Spleen (tissue), 11 donors: Measurements from ENCODE around the gene OLFM4. TPM values are rescaled to one million over a fixed set of nuclear protein-coding genes. Genes with fewer than 3 reads are reported as not detected.

Source experiments
- DNase-seq: peaks from one replicate; pipeline ENCODE4 v3.0.0-alpha.2; 2020
- H3K27ac ChIP-seq, 8 donors: fragments of 200-600 bp; sonication (generic) in 7 of 8; 1 replicate in 4 of 8; 2 replicates in 4 of 8; pipeline versions ENCODE4 v1.5.0 to v1.8.0; 2016 to 2021; ENCODE audit warnings: inconsistent platforms in 4 of 8, mild to moderate bottlenecking in 4 of 8, moderate library complexity in 1 of 8
- H3K27me3 ChIP-seq, 7 donors: fragments of 200-600 bp; sonication (generic) in 6 of 7; replicated peaks in 1 of 7; 1 replicate in 4 of 7; 2 replicates in 3 of 7; pipeline versions ENCODE4 v1.5.0 to v1.8.0; 2016 to 2021; ENCODE audit warnings: inconsistent platforms in 3 of 7, mild to moderate bottlenecking in 1 of 7
- H3K36me3 ChIP-seq, 6 donors: fragments of 200-600 bp; sonication (generic) in 5 of 6; 1 replicate in 4 of 6; 2 replicates in 2 of 6; pipeline versions ENCODE4 v1.5.0 to v1.8.0; 2016 to 2021; ENCODE audit warnings: inconsistent platforms in 2 of 6
- H3K4me1 ChIP-seq, 6 donors: fragments of 200-600 bp; sonication (generic) in 5 of 6; 1 replicate in 3 of 6; 2 replicates in 3 of 6; pipeline versions ENCODE4 v1.5.0 to v1.8.0; 2016 to 2021; ENCODE audit warnings: inconsistent platforms in 3 of 6
- H3K4me3 ChIP-seq, 8 donors: fragments of 200-600 bp; sonication (generic) in 7 of 8; 1 replicate in 4 of 8; 2 replicates in 4 of 8; pipeline versions ENCODE4 v1.5.0 to v1.8.0; 2016 to 2021; ENCODE audit warnings: inconsistent platforms in 4 of 8, mild to moderate bottlenecking in 4 of 8, moderate library complexity in 2 of 8
- H3K9me3 ChIP-seq, 8 donors: fragments of 200-600 bp; sonication (generic) in 7 of 8; 1 replicate in 4 of 8; 2 replicates in 4 of 8; pipeline versions ENCODE4 v1.5.0 to v1.8.0; 2016 to 2021; ENCODE audit warnings: inconsistent platforms in 4 of 8
- CTCF ChIP-seq, 11 experiments: fragments of 200-600 bp in 7 of 11; fragments of 450-650 bp in 4 of 11; sonication (generic) in 4 of 11; IDR thresholded peaks in 8 of 11; conservative IDR thresholded peaks in 3 of 11; 1 replicate in 7 of 11; 2 replicates in 4 of 11; pipeline versions ENCODE4 v1.4.0 to v1.8.0; 2016 to 2021; ENCODE audit warnings: antibody characterized with exemption in 11 of 11, inconsistent platforms in 4 of 11, mild to moderate bottlenecking in 1 of 11
- POLR2A ChIP-seq, 3 donors: fragments of 450-650 bp; IDR thresholded peaks; one replicate each; pipeline ENCODE4 v1.5.1; 2017; ENCODE audit warnings: antibody characterized with exemption in 3 of 3, mild to moderate bottlenecking in 1 of 3
- POLR2AphosphoS5 ChIP-seq, 3 donors: sonication (generic); formaldehyde crosslinking; IDR thresholded peaks; one replicate each; pipeline ENCODE4 v1.5.1; 2017; ENCODE audit warnings: antibody characterized with exemption in 3 of 3
- WGBS, 5 donors: extraction: QIAGEN DNeasy Blood & Tissue Kit in 3 of 5; methylation state at CpG; one replicate each; pipeline versions ENCODE4 v1.1.5 to v1.1.7; 2013 to 2018; 5-methylcytosine and 5-hydroxymethylcytosine counted together
- intact Hi-C: fragments of 100-400 bp; cut with DNase I; formaldehyde crosslinking; loops from one replicate; pipeline ENCODE4 v1.15.0; 2023; ENCODE audit warnings: low total_unique reads
- polyA plus RNA-seq, 3 donors: library from polyadenylated mRNA; stranded (reverse); fragments of 200-250 nt; gene quantifications; one replicate each; pipeline ENCODE4 v1.2.1, GENCODE V29; 2013
- total RNA-seq, 7 donors: library from RNA; depleted of rRNA in 3 of 7; stranded (reverse); fragments of >200 nt in 3 of 7; fragmentation: NEBNext Ultra II Directional in 4 of 7; extraction: Animal tissue kit (Norgen Biotek cat#: 25700) in 4 of 7; gene quantifications; one replicate each; pipeline versions ENCODE4 v1.1.0 to v1.2.1, GENCODE V29; 2016 to 2021
- donor health status: healthy with polysubstance abuse.
- donor health status: DM: no; HTN: no; CAD: no; lungs with moderate emphysema.
- donor health status: DM: no; HTN: no; CAD: no.
- donor health status: Bipolar disorder and iron deficiency.
- donor health status: healthy.
- donor health status: DM: no; HTN: no; CAD: no.
- donor health status: DM: yes; HTN: yes; CAD: no.

OLFM4 gene
- total and polyA plus RNA-seq, 10 donors: 0.78 to 82.5 (median 3.9) TPM

- H3K27ac ChIP-seq: no peak overlapping the region
- intact Hi-C loops: no loop called here
- H3K27me3 ChIP-seq: no peaks in the 10 kb centered on the region
- 45 to 89% (median 83%) methylated on average over 3 of the region's 3 CpGs for WGBS, 5 donors
- DNase-seq: no peak
- no peaks in the 10 kb centered on the region for H3K36me3 ChIP-seq
- H3K9me3 ChIP-seq: peaks cover 0 to 4% (median 0%) of the 10 kb centered on the region in 8 donors
- TF ChIP-seq POLR2AphosphoS5 (IDR thresholded peaks at IDR 0.05): no peak
- no peak for TF ChIP-seq POLR2A (IDR thresholded peaks at IDR 0.05)
- TF ChIP-seq CTCF (IDR thresholded peaks at IDR 0.05 in 8 of 11, conservative IDR thresholded peaks at IDR 0.05 in 3 of 11): no peak
- H3K4me1 ChIP-seq: no peaks in the 10 kb centered on the region
- H3K4me3 ChIP-seq: no peak overlapping the region
Measured at GRCh38 chr13:53088871-53089270, 60.3 kb downstream of the OLFM4 start.

GRCh38 chr13:53089951-53090350 lies 61.3 kb downstream of the OLFM4 start:
- Histone ChIP-seq H3K4me3 (no peak overlapping the region), H3K9me3 (peaks cover 0 to 4% (median 0%) of the 10 kb centered on the region in 8 donors), H3K4me1 (no peaks in the 10 kb centered on the region), H3K27ac (no peak overlapping the region), H3K27me3 (no peaks in the 10 kb centered on the region), H3K36me3 (no peaks in the 10 kb centered on the region)
- WGBS, 5 donors: 73 to 79% (median 76%) methylated on average over 1 of the region's 1 CpG
- no peak for TF ChIP-seq POLR2AphosphoS5 (IDR thresholded peaks at IDR 0.05)
- TF ChIP-seq POLR2A (IDR thresholded peaks at IDR 0.05): no peak
- no peak for TF ChIP-seq CTCF (IDR thresholded peaks at IDR 0.05 in 8 of 11, conservative IDR thresholded peaks at IDR 0.05 in 3 of 11)
- intact Hi-C loops: no loop called here
- no peak for DNase-seq

DNA sequence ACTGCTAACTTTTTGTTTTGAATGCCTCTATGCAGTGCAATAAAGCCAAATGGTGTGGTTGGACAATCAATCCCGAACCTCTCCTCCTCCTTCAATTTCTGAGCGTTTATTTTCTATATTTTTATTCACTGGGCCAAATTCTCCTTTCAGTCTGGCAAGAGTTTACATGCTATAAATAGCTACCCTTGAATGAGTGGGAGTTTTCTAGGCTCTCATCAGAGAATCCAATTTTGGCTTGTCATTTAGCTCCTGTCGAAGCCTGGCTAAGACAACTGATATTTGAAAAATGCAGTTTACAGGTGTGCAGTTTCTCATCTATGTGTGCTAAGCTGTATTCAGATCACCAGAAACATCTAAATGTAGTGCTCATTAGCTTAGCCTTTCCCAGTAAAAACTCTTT lies 61.8 kb downstream of the OLFM4 start:
- Histone ChIP-seq H3K4me3 (no peak overlapping the region), H3K27ac (no peak overlapping the region), H3K4me1 (no peaks in the 10 kb centered on the region), H3K27me3 (no peaks in the 10 kb centered on the region), H3K9me3 (peaks cover 0 to 4% (median 0%) of the 10 kb centered on the region in 8 donors), H3K36me3 (no peaks in the 10 kb centered on the region)
- no peak for TF ChIP-seq POLR2AphosphoS5 (IDR thresholded peaks at IDR 0.05)
- TF ChIP-seq POLR2A (IDR thresholded peaks at IDR 0.05): no peak
- no peak for TF ChIP-seq CTCF (IDR thresholded peaks at IDR 0.05 in 8 of 11, conservative IDR thresholded peaks at IDR 0.05 in 3 of 11)
- no peak for DNase-seq
- intact Hi-C loops: no loop called here
- WGBS, 5 donors: 46 to 74% (median 64%) methylated on average over 3 of the region's 3 CpGs

DNA sequence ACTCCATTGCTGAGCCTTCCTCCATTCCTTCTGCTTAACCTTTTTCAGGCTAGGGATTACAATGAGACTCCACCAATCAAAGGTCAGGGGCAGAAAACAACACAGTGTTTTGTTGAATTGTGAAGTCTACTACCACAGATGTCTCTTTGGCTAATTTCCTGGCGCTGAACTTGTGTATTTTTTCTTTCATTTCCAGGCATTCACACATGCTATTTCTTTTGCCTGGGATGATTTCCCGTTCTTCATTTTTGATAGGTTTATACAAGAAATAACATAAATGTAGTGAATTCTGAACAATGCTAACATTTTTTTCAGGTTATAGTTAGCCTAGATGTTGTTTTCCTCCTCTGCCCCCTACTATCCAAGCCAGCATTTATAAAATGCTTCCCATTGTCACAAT lies 64.3 kb downstream of the OLFM4 start:
- no peak overlapping the region for H3K27ac ChIP-seq
- H3K9me3 ChIP-seq: peaks cover 0 to 4% (median 0%) of the 10 kb centered on the region in 8 donors
- no peaks in the 10 kb centered on the region for H3K36me3 ChIP-seq
- intact Hi-C loops: no loop called here
- no peak overlapping the region for H3K4me3 ChIP-seq
- no peak for DNase-seq
- no peak for TF ChIP-seq POLR2AphosphoS5 (IDR thresholded peaks at IDR 0.05)
- TF ChIP-seq CTCF (IDR thresholded peaks at IDR 0.05 in 8 of 11, conservative IDR thresholded peaks at IDR 0.05 in 3 of 11): no peak
- TF ChIP-seq POLR2A (IDR thresholded peaks at IDR 0.05): no peak
- 78 to 94% (median 84%) methylated on average over 2 of the region's 2 CpGs for WGBS, 5 donors
- no peaks in the 10 kb centered on the region for H3K4me1 ChIP-seq
- H3K27me3 ChIP-seq: no peaks in the 10 kb centered on the region
